Kidney (tissue), 14 donors: ENCODE measurements around the gene MYH6. TPM values are rescaled to one million over a fixed set of nuclear protein-coding genes. Genes with fewer than 3 reads are reported as not detected.

Source experiments
- DNase-seq, 5 donors: peaks; one replicate each; pipeline ENCODE4 v3.0.0-alpha.2; 2013 to 2020
- FAIRE-seq: peaks from 2 replicates; lab custom pipeline; 2012; peaks lifted over from hg19 to GRCh38; lab: Jason Lieb, UNC
- H3K27ac ChIP-seq, 2 donors: one replicate each; pipeline ENCODE4 v1.7.0; 2013; ENCODE audit warnings: low read depth in 2 of 2, low read length in 2 of 2, inconsistent platforms in 1 of 2
- H3K27me3 ChIP-seq: one replicate; pipeline ENCODE4 v1.7.1; 2013; ENCODE audit warnings: low read length, inconsistent platforms; ENCODE audit not compliant: control insufficient read depth, insufficient read depth
- H3K36me3 ChIP-seq, 3 donors: one replicate each; pipeline versions ENCODE4 v1.7.0 to v1.7.1; 2013; ENCODE audit warnings: low read length in 3 of 3, control low read depth in 1 of 3, inconsistent platforms in 1 of 3; ENCODE audit not compliant: insufficient read depth in 3 of 3, control insufficient read depth in 2 of 3
- H3K4me1 ChIP-seq, 3 donors: one replicate each; pipeline versions ENCODE4 v1.7.0 to v1.7.1; 2013; ENCODE audit warnings: low read length in 3 of 3, inconsistent platforms in 1 of 3, low read depth in 1 of 3; ENCODE audit not compliant: control insufficient read depth in 2 of 3, insufficient read depth in 2 of 3
- H3K4me3 ChIP-seq, 3 donors: one replicate each; pipeline versions ENCODE4 v1.7.0 to v1.8.1; 2013; ENCODE audit warnings: low read length in 3 of 3, control low read depth in 1 of 3, inconsistent platforms in 1 of 3
- H3K9ac ChIP-seq, 3 donors: one replicate each; pipeline versions ENCODE4 v1.7.0 to v1.7.1; 2013; ENCODE audit warnings: low read length in 3 of 3, control low read depth in 1 of 3, inconsistent platforms in 1 of 3
- H3K9me3 ChIP-seq, 3 donors: one replicate each; pipeline versions ENCODE4 v1.7.0 to v1.7.1; 2013; ENCODE audit warnings: low read length in 3 of 3, control low read depth in 1 of 3, inconsistent platforms in 1 of 3; ENCODE audit not compliant: control insufficient read depth in 2 of 3, insufficient read depth in 1 of 3
- intact Hi-C: fragments of 100-400 bp; cut with DNase I; formaldehyde crosslinking; loops from one replicate; pipeline ENCODE4 v1.11.1; 2022
- polyA plus RNA-seq: library from polyadenylated mRNA; stranded (reverse); fragments of 350-450 nt; fragmentation: Illumina TruSeq; extraction: RNeasy Lipid Tissue Mini Kit (QIAGEN cat#74804); gene quantifications from one replicate; pipeline ENCODE4 v1.2.3, GENCODE V29; 2014; ENCODE audit warnings: low read depth, low replicate concordance; ENCODE audit not compliant: insufficient read depth
- total RNA-seq: library from RNA; stranded (reverse); fragmentation: NEBNext Ultra II Directional; extraction: Animal tissue kit (Norgen Biotek cat#: 25700); gene quantifications from one replicate; pipeline ENCODE4 v1.2.1, GENCODE V29; 2021
- TF ChIP-seq, protein P1 (sequence below): IDR thresholded peaks from 3 replicates; pipeline ENCODE4 v1.5.1; 2012; ENCODE audit warnings: mild to moderate bottlenecking, moderate library complexity, borderline replicate concordance; ENCODE audit not compliant: insufficient read depth; ENCODE audit errors: extremely low read depth
- donor health status: control.
- donor health status: control.
- donor health status: control.
- donor health status: control.
- donor health status: control.
- donor health status: DM: yes; HTN: yes; CAD: no.
- donor health status: Normal renal cell carcinoma (clear cell type).

The MYH6 gene
- total and polyA plus RNA-seq, 2 donors from 2014 or later, result 0.03 to 0.13 TPM

DNA sequence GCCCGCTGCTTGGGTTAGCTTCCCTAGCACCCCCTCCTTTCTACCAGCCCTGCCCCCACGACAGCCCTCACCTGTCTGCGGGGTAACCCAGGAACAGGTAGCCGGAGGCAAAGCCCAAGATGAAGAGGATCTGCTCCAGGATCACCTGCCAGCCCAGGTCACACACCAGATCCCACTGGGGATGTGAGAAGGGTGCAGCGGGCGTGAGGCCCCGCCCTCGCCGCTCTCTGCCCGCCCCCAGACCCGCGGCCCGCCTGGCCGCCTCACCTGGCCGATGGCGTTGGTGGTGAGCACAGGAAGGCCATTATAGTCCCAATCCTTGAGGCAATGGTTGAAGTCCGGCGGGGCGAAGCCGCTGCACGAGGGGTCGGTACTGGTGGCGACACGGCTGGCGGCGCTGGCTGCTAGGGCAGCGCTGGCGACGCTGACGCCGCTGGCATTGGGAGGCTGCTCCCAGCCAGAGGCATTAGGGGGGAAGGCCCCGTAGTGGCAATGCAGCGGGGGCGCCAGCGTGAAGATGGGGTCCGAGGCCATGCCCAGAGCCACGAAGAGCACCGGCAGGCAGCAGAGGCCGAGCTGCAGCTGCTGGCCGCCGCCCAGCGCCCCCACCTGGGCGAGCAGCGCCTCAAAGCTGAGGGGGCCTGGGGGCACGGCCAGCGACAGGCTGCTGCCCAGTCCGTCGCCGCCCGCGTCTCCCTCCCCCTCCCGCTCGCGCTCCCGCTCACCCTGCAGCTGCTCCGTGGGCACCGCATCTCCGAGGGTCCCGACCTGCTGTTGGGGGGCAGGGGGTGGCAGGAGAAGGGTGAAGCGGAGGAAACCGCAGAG lies 56.2 kb downstream of the MYH6 start:
- no peaks in the 10 kb centered on the region for H3K27me3 ChIP-seq
- H3K4me1 ChIP-seq, result peaks cover 0 to 7% (median 0%) of the 10 kb centered on the region in 3 donors
- H3K36me3 ChIP-seq, result no peaks in the 10 kb centered on the region
- no peak overlapping the region for H3K27ac ChIP-seq
- TF ChIP-seq, protein P1, sequence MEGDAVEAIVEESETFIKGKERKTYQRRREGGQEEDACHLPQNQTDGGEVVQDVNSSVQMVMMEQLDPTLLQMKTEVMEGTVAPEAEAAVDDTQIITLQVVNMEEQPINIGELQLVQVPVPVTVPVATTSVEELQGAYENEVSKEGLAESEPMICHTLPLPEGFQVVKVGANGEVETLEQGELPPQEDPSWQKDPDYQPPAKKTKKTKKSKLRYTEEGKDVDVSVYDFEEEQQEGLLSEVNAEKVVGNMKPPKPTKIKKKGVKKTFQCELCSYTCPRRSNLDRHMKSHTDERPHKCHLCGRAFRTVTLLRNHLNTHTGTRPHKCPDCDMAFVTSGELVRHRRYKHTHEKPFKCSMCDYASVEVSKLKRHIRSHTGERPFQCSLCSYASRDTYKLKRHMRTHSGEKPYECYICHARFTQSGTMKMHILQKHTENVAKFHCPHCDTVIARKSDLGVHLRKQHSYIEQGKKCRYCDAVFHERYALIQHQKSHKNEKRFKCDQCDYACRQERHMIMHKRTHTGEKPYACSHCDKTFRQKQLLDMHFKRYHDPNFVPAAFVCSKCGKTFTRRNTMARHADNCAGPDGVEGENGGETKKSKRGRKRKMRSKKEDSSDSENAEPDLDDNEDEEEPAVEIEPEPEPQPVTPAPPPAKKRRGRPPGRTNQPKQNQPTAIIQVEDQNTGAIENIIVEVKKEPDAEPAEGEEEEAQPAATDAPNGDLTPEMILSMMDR, result no peak
- no peaks in the 10 kb centered on the region for H3K9me3 ChIP-seq
- intact Hi-C loops, result no loop called here
- peak overlapping the region; percentile 32 to 73 (median 66) for H3K4me3 ChIP-seq
- FAIRE-seq (no peak), DNase-seq (peak; percentile 49 to 68 (median 56))
- H3K9ac ChIP-seq, result peak overlapping the region in 2 of 3 donors; percentile 20 to 68

DNA sequence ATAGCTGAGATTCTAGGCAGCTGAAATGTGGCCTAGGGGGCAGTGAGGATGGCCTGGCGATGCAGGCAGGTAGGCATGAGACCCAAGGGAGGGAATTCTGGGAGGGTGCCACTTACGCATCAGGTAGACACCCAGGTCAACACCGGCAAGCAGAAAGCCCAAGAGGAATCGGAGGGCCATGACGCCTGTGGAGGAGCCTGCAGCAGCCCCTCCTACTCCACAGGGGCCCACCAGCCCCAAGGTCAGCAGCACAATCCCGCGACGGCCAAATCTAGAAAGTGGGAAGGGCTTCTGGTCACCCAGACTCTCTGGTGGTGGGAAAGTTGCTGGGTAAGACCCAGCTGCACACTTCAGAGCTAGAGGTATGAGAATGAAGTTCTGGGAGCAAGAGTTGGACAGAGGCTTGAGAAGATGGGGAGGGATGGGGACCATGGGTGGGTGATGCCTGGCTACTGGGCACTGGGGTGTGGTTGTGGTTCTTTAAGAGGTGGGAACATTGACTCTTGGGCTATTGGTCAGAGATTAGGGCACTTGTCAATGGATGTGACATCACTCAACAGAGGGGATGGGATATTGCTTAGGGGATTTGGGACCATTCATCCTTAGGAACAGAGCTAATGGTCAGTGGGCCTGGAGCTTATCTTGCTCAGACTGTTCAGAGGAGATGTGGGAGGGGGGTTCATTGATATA lies 58.8 kb downstream of the MYH6 start:
- FAIRE-seq, result no peak
- Histone ChIP-seq H3K27ac (no peak overlapping the region), H3K9me3 (no peaks in the 10 kb centered on the region), H3K36me3 (no peaks in the 10 kb centered on the region), H3K27me3 (no peaks in the 10 kb centered on the region), H3K9ac (no peak overlapping the region), H3K4me1 (peaks cover 0 to 7% (median 0%) of the 10 kb centered on the region in 3 donors), H3K4me3 (no peak overlapping the region)
- DNase-seq, result no peak
- intact Hi-C loops, result no loop called here
- TF ChIP-seq, protein P1, result no peak

DNA sequence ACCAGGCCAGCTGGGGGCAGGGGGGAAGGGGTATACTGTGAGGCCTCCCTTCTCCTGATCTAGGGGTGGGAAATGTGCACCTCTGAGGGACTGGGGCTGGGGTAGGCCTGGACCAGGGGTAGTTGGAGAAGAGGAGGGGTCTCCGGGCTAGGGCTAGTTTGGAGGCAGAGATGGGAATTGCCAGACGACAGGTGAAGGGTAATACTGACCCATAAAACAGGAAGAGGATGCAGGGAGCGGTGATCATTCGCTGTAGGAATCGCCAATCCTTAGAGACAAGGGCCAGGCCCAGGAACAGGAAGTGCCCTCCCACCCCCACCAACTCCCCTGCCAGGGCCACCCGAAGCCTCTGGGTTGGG lies 59.8 kb downstream of the MYH6 start:
- intact Hi-C loops, result no loop called here
- Histone ChIP-seq H3K4me1 (peaks cover 0 to 7% (median 0%) of the 10 kb centered on the region in 3 donors), H3K27me3 (no peaks in the 10 kb centered on the region), H3K36me3 (no peaks in the 10 kb centered on the region), H3K9ac (no peak overlapping the region), H3K4me3 (no peak overlapping the region), H3K9me3 (no peaks in the 10 kb centered on the region), H3K27ac (no peak overlapping the region)
- TF ChIP-seq, protein P1, result no peak
- DNase-seq (no peak), FAIRE-seq (no peak)
